ENCODE measurements around the gene SPAG16.

SPAG16 gene

GRCh38 chr2:214320211-214320610 lies 1035.9 kb downstream of the SPAG16 start:
- no peak for ATAC-seq
- TF ChIP-seq SNAI2 (CRISPR knock-in tag; IDR thresholded peaks at IDR 0.05) (no peak), ZC3H10 (CRISPR knock-in tag; IDR thresholded peaks at IDR 0.05) (no peak), TOX (CRISPR knock-in tag; IDR thresholded peaks at IDR 0.05; ENCODE audit: borderline replicate concordance) (no peak), BACH2 (CRISPR knock-in tag; IDR thresholded peaks at IDR 0.05; ENCODE audit: borderline replicate concordance) (no peak), ISL1 (CRISPR knock-in tag; IDR thresholded peaks at IDR 0.05) (no peak), CSDC2 (CRISPR knock-in tag; IDR thresholded peaks at IDR 0.05) (no peak), ESRRG (CRISPR knock-in tag; IDR thresholded peaks at IDR 0.05) (no peak), ARNTL (CRISPR knock-in tag; IDR thresholded peaks at IDR 0.05; ENCODE audit: borderline replicate concordance, low read depth) (no peak), GLIS3 (CRISPR knock-in tag; IDR thresholded peaks at IDR 0.05) (no peak), TCF4 (CRISPR knock-in tag; IDR thresholded peaks at IDR 0.05; ENCODE audit: borderline replicate concordance) (no peak), ZFP3 (CRISPR knock-in tag; IDR thresholded peaks at IDR 0.05) (no peak), OSR1 (CRISPR knock-in tag; IDR thresholded peaks at IDR 0.05) (no peak), RARB (CRISPR knock-in tag; IDR thresholded peaks at IDR 0.05) (no peak)
- TF ChIP-seq, protein P1, sequence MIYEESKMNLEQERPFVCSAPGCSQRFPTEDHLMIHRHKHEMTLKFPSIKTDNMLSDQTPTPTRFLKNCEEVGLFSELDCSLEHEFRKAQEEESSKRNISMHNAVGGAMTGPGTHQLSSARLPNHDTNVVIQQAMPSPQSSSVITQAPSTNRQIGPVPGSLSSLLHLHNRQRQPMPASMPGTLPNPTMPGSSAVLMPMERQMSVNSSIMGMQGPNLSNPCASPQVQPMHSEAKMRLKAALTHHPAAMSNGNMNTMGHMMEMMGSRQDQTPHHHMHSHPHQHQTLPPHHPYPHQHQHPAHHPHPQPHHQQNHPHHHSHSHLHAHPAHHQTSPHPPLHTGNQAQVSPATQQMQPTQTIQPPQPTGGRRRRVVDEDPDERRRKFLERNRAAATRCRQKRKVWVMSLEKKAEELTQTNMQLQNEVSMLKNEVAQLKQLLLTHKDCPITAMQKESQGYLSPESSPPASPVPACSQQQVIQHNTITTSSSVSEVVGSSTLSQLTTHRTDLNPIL (CRISPR knock-in tag; IDR thresholded peaks at IDR 0.05; ENCODE audit: low read depth), result no peak
- TF ChIP-seq, protein P2, sequence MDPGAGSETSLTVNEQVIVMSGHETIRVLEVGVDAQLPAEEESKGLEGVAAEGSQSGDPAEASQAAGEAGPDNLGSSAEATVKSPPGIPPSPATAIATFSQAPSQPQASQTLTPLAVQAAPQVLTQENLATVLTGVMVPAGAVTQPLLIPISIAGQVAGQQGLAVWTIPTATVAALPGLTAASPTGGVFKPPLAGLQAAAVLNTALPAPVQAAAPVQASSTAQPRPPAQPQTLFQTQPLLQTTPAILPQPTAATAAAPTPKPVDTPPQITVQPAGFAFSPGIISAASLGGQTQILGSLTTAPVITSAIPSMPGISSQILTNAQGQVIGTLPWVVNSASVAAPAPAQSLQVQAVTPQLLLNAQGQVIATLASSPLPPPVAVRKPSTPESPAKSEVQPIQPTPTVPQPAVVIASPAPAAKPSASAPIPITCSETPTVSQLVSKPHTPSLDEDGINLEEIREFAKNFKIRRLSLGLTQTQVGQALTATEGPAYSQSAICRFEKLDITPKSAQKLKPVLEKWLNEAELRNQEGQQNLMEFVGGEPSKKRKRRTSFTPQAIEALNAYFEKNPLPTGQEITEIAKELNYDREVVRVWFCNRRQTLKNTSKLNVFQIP (CRISPR knock-in tag; IDR thresholded peaks at IDR 0.05; ENCODE audit: borderline replicate concordance, low read depth), result no peak
- TF ChIP-seq, protein P3, sequence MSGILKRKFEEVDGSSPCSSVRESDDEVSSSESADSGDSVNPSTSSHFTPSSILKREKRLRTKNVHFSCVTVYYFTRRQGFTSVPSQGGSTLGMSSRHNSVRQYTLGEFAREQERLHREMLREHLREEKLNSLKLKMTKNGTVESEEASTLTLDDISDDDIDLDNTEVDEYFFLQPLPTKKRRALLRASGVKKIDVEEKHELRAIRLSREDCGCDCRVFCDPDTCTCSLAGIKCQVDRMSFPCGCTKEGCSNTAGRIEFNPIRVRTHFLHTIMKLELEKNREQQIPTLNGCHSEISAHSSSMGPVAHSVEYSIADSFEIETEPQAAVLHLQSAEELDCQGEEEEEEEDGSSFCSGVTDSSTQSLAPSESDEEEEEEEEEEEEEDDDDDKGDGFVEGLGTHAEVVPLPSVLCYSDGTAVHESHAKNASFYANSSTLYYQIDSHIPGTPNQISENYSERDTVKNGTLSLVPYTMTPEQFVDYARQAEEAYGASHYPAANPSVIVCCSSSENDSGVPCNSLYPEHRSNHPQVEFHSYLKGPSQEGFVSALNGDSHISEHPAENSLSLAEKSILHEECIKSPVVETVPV (CRISPR knock-in tag; IDR thresholded peaks at IDR 0.05), result no peak
- TF ChIP-seq, protein P4, sequence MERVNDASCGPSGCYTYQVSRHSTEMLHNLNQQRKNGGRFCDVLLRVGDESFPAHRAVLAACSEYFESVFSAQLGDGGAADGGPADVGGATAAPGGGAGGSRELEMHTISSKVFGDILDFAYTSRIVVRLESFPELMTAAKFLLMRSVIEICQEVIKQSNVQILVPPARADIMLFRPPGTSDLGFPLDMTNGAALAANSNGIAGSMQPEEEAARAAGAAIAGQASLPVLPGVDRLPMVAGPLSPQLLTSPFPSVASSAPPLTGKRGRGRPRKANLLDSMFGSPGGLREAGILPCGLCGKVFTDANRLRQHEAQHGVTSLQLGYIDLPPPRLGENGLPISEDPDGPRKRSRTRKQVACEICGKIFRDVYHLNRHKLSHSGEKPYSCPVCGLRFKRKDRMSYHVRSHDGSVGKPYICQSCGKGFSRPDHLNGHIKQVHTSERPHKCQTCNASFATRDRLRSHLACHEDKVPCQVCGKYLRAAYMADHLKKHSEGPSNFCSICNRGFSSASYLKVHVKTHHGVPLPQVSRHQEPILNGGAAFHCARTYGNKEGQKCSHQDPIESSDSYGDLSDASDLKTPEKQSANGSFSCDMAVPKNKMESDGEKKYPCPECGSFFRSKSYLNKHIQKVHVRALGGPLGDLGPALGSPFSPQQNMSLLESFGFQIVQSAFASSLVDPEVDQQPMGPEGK (CRISPR knock-in tag; IDR thresholded peaks at IDR 0.05; ENCODE audit: borderline replicate concordance), result no peak

GRCh38 chr2:214322662-214323061 lies 1038.4 kb downstream of the SPAG16 start:
- no peak for TF ChIP-seq ZNF565 (CRISPR knock-in tag; conservative IDR thresholded peaks at IDR 0.05; ENCODE audit: low read depth)
- no peak for TF ChIP-seq BACH2 (CRISPR knock-in tag; IDR thresholded peaks at IDR 0.05; ENCODE audit: borderline replicate concordance)
- TF ChIP-seq CSDC2 (CRISPR knock-in tag; IDR thresholded peaks at IDR 0.05), result no peak
- TF ChIP-seq, protein P3 (CRISPR knock-in tag; IDR thresholded peaks at IDR 0.05), result no peak
- TF ChIP-seq, protein P5, sequence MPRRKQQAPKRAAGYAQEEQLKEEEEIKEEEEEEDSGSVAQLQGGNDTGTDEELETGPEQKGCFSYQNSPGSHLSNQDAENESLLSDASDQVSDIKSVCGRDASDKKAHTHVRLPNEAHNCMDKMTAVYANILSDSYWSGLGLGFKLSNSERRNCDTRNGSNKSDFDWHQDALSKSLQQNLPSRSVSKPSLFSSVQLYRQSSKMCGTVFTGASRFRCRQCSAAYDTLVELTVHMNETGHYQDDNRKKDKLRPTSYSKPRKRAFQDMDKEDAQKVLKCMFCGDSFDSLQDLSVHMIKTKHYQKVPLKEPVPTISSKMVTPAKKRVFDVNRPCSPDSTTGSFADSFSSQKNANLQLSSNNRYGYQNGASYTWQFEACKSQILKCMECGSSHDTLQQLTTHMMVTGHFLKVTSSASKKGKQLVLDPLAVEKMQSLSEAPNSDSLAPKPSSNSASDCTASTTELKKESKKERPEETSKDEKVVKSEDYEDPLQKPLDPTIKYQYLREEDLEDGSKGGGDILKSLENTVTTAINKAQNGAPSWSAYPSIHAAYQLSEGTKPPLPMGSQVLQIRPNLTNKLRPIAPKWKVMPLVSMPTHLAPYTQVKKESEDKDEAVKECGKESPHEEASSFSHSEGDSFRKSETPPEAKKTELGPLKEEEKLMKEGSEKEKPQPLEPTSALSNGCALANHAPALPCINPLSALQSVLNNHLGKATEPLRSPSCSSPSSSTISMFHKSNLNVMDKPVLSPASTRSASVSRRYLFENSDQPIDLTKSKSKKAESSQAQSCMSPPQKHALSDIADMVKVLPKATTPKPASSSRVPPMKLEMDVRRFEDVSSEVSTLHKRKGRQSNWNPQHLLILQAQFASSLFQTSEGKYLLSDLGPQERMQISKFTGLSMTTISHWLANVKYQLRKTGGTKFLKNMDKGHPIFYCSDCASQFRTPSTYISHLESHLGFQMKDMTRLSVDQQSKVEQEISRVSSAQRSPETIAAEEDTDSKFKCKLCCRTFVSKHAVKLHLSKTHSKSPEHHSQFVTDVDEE (CRISPR knock-in tag; IDR thresholded peaks at IDR 0.05), result no peak
- no peak for TF ChIP-seq GLIS3 (CRISPR knock-in tag; IDR thresholded peaks at IDR 0.05)
- TF ChIP-seq TCF4 (CRISPR knock-in tag; IDR thresholded peaks at IDR 0.05; ENCODE audit: borderline replicate concordance), result no peak
- TF ChIP-seq, protein P2 (CRISPR knock-in tag; IDR thresholded peaks at IDR 0.05; ENCODE audit: borderline replicate concordance, low read depth), result no peak
- TF ChIP-seq, protein P1 (CRISPR knock-in tag; IDR thresholded peaks at IDR 0.05; ENCODE audit: low read depth), result no peak
- no peak for TF ChIP-seq ARNTL (CRISPR knock-in tag; IDR thresholded peaks at IDR 0.05; ENCODE audit: borderline replicate concordance, low read depth)
- no peak for TF ChIP-seq SNAI2 (CRISPR knock-in tag; IDR thresholded peaks at IDR 0.05)
- TF ChIP-seq, protein P4 (CRISPR knock-in tag; IDR thresholded peaks at IDR 0.05; ENCODE audit: borderline replicate concordance), result no peak
- TF ChIP-seq OSR1 (CRISPR knock-in tag; IDR thresholded peaks at IDR 0.05), result no peak
- ATAC-seq, result no peak
